Measurements from ENCODE around the gene KIRREL3.

Gene KIRREL3

DNA sequence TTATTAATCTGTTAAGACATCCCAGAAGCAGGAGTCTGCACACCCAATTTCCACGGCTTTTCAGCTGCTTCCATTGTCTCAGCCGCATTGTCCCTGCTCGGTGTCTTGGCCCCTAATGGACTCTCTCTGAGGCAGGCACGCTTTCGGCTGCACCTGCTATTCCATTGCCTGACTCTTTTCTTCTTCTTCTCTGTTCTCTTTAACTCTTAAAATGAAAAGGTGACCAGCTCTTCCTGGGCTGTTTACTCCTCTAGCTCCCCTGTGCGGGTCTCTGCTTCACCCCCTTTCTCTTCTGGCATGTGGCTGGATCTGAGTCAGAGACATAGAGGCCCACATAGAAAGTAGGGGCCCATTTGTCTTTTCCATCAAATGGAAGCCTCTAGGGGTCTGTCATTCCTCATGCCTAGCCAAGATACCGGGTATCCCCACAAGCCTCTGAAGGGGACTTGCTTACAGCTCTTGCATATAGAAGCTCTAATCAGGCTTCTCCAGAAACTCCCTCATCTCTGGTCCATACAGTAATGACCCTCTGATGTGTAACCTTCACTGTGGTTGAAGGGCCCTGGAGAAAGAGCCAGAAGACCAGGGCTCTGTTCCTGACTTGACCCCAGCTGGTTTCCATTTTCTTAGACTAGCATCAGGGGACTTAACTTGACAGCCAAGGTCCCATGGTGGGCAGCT lies 401.2 kb downstream of the KIRREL3 start:
- DNase-seq (ENCODE audit: low read depth): no peak

DNA sequence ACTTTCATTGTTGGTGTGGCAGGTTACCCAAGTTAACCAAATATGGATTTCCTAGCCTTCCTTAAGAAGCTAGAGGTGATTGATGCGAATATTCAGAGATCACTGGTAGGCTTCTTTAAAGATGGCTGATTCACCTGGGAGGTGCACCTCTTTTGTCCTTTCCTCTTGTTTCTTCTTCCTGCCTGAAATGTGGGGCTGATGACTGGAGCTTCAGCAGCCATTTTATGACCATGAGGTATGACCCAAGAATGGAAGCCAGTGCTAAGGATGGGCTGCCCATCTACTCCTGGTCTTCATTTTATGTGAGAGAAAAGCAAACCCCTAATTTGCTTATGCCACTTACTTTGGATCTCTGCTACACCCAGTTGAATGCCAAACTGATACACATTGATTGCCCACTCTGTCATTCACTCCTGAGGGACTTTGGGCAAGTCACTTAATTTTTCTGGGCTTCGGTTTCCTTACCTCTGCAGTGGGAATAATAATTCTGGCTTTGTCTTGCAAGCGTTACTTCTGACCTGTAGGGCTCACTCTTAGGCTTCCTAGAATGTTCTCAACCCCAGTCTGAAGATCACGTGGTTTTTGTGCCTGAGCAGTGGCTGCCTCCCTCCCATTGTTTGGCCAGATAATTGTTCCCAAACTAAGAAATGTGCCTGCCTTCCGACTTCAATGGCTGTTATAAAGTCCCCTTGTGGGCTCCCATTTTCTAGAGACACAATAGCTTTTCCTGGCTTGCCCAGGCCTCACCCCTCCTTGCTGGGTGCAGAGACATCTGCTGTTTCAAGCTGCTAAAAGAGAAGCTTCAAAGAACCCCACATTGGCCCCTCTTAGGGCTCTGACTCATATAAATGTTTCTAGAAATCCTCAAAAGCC lies 402.0 kb downstream of the KIRREL3 start:
- no peak for DNase-seq (ENCODE audit: low read depth)

DNA sequence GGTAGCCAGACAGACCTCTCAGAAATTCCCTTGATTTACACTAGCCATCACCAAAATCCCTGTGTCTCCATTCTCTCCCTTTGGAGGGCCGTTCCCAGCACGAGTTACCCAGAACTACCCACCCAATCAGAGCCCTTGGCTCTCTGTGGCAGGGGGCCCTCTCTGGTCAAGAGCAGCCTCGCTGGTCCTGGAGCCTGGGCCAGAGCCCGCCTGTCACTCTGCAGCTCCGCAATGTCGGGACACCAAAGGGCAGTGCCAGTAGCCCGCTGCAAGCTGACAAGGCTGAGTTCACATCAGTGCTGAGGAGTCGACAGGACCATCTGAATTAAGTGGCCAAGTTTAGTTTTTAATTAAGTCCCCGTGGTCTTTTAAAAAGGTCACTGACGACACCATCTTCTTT lies 403.5 kb downstream of the KIRREL3 start:
- no peak for DNase-seq (ENCODE audit: low read depth)

DNA sequence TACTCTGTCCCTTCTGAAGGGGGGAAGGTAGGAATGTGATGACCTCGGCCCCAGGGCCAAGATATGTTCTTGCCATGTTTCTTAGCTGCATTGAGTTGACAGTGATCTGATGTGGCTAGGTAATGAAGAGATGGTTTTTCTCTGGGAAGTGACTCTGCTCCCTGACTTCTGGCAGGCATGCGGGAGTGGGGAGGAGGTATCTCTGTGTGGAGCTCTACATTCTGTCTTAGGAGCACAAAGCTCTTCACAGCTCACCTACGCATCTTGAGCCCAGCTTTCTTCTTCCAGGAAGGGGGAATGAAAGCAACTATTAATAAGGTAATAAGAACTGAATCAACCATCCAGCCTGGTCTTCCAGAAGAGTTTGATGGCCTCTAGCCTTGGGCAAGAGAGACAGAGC lies 404.1 kb downstream of the KIRREL3 start:
- DNase-seq (ENCODE audit: low read depth): no peak

DNA sequence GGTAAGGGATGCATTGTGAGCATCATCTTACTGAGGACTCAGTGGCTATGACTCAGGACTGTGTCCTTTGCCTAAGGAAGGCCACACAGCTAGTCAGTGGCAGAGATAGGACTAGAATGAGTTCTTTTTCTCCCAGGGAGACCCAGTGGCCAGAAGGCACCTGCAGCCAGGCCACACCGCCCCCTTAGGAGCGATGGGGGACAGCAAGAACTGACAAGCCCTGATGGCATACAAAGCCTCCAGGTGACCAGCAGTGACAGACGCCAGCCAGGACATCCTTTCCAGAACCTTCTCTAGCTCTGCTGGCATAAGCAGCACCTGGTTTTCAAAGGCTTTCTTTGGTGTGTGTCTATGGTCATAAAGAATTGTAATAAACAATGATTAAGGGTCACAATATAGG lies 405.0 kb downstream of the KIRREL3 start:
- no peak for DNase-seq (ENCODE audit: low read depth)

DNA sequence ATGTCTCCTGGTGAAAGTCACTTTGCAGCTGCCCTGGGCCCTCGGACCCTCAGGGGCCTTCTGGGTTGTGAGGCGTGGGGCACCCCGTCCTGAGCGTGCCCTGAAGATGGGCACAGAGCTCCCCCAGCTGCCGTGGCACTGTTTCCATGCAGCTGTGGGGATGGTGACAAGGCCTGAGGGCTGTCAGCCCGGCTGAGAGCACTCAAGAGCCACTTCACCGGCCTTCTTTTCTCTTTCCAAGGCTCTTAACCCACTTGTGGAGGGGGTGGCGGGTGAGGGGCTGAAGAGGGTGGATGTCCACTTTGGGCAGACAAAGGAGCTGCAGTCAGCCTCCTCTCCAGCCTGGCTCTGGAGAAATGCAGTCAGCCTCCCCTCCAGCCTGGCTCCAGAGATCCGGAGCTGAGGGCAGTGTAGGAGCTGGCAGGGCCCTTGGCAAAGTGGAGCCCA lies 405.6 kb downstream of the KIRREL3 start:
- DNase-seq (ENCODE audit: low read depth): no peak

DNA sequence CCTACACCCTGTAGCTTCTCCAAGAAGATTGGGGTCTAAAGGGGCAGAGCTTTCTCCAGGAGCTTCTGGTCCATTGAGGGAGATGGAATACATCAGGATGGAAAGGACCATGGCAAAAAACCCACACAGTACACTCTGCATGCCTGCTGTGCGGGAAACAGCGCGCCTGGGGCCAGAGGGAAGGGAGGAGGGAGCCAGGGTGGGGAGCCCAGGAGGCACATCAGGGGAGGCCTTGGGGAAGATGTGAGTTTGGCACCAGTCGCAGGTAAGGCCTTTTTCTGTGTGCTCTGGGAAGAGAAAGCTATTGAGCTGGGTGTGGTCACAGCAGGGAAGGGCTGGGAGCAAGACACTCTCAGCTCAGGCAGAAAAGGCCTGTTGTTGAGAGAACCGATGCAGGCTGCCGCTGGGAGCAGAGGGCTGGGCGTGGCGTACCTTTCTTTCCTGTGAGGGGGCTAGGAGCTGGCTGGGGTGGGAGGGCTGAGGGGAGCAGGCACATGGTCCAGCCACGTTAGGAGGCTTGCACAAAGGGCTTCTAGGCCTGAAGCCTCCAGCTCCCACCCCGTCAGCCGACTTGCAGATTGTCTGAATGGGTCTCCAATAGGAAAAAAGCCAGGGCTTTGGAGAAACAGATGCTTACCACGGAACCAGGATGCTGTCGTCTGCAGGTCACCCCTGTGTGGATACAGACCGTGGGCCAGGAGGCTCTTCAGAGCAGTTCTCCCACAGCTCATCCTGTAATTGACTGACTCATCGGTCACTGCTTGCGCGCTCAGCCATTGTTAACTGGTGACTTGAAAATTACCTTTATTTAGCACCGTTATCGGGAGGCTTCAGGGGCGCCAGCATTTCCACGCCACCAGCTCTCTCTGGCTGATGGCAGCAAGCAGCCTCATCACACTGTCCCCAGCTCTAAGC lies 407.8 kb downstream of the KIRREL3 start:
- no peak for DNase-seq (ENCODE audit: low read depth)

DNA sequence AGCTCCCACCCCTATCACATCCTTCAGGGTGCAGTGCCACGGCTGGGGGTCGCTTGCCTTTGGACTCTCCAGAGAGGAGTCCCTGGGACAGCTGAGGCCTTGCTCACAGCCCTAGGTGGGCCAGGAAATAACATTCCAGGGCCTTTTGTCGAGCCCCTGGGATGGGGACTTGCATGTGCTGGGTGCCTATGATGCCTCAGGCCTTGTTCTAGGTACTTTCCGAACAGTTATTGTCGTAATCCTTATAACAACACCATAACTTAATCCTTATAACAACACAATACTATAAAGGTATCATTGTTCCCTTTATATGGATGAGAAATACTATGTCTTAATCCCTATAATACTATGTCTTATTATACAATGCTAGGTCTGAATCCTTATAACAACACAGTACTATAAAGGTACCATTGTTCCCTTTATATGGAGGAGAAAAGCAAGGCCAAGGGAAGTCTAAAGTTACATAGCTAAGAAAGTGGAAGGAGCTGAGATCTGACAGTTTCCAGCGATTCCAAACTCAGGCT lies 408.5 kb downstream of the KIRREL3 start:
- no peak for DNase-seq (ENCODE audit: low read depth)

DNA sequence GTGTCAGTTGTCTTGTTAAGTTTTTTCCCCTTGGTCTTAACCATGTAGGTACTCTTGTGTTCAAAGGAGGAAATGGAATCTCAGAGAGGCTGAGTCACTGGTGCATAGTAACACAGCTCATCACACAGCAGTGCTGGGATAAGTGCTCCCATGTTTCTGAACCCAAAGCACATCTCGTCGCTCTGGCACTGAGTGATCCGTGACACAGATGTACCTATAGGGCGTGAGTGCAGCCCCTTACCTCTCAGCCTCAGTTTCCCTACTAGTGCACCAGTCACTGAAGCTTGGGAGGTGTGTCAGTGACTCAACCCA lies 411.1 kb downstream of the KIRREL3 start:
- DNase-seq (ENCODE audit: low read depth): no peak

DNA sequence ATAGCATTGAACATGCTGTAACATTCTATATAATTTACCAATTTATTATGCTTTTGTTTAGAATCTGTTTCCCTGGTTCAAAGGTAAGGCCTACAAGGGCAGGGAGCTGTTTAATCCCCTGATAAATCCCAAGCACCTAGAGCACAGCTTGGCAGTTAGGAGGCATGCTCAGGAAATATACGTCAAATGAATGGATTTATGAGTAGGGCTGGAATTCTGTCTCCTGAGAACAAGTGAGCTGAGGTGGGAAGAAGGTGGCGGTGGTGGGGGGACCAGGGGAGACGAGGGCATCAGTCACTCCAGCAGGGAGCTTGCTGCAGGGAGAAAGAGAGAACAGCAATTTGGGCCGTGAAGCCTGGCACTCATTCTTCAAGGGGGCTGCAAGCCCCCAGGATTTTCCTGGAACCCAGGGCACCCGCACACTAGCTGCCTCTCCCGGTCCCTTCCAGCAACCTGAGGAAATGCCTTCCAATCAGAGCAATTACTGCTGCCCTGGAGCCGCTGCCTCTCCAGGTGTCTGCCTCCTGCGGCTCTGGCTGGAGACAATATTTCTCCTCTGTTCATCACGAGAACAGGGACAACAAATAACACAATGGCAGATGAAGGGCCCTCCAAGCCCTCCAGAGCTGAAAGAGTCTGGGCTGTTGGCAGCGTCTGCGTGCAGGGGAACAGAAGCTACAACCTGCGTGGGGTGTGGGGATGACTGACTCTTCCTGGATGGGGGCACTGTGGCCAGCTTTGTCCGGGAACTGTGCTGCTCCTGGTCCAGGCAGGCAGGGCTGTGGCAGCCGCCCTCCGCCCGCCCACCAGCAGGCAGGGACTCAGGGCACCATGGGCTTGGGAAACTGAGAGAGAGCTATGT lies 411.7 kb downstream of the KIRREL3 start:
- DNase-seq (ENCODE audit: low read depth): no peak

DNA sequence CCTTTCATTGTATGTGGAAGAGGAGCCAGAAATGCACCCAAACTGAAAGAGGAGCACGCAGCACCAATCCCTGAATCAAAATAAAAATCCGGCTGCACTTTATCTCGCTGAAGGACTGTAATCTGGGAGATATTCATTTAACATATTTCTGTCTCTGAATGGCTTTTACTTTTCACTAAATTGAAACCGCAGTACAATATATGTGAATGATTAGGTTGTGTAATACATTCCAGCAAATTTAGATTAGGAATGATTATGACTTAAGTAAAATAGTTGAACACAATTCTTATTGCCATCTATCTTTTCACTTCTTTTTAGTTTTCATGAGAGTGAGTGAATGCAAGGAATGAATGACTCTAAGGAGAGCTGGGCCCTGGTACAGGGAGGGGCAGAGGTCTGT lies 413.0 kb downstream of the KIRREL3 start:
- DNase-seq (ENCODE audit: low read depth): no peak

DNA sequence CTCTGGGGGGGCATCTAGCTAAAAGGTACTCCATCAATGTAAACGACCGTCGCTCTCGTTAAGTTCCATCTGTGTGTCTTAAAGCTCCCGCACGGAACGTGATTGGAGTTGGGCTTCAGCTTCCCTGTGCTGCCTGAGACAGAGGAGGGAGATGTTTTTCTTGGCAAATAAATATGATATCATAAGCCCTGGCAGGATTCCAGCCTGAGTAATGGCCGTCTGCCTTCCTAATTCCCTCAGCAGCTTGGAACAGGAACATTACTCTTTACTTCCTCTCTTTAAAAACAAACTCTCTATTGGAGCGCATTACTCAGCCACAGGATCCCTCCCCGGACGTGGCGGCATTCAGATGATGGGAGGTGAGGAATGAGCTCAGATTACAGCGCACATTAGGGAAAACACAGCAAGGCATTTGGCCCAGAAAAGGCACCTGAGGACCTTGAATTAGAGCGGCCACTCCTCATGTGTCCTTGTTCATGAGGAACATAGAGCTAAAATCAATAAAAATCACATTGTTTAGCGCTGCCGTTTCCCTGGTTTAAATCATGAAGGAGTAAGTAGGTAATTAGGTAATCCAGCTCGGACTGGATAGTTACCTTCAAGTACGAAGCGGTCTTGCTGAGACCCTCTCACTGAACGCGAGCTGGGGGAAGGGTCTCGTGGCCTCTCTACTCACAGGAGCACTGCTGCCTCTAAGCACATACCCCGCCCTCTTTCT lies 414.6 kb downstream of the KIRREL3 start:
- DNase-seq (ENCODE audit: low read depth): no peak

DNA sequence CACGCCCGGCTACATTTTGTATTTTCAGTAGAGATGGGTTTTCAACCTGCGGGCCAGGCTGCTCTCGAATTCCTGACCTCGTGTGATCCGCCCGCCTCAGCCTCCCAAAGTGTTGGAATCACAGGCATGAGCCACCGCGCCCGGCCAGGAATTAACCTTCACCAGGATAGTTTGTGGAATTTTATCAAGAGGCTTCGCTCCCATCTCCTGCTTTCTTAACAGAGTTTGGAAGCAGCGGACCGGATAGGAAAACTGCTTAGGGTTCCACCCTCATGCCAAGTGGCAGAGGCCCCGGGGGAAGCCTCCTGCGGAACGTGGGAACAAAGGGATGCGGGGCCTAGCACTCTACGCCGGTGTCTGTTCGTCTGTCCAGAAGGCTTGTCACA lies 415.2 kb downstream of the KIRREL3 start:
- no peak for DNase-seq (ENCODE audit: low read depth)

DNA sequence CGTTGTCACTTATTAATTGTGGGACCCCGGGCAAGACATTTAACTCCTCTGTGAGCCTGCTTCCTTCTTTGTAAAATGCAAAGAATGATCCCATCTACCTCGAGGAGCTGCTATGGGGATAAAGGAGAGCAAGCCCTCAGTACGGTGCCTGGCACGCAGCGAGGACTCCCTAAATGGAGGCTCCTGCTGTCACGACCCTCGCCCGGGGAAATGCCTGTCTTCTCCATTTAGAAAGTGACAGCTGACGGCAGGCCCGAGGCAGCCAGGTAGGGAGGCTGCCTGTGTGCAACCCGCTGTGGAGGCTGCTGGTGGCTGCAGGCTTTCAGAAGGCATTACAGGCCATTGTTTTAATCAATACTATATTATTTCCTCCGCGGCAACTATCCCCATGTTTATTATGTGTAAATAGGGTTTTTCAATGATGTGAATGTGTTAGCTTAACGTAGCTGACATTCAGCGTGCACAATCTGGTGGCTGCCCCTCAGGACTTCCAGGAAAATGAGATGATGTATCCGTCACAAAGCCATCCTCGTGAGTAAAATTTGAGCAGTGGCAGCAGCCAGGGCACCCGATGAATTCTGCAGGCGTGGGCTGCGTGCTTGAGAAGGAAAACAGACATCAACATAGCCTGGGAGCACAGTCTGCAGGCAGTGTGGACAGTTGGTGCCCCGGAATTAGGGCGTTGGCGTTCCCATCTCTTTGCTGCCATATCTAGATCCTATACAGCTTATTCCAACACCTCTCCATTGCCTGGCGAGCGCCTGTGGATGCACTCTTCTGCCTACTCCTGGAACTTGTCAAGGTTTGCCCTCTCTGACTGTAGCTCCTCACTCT lies 416.8 kb downstream of the KIRREL3 start:
- no peak for DNase-seq (ENCODE audit: low read depth)

DNA sequence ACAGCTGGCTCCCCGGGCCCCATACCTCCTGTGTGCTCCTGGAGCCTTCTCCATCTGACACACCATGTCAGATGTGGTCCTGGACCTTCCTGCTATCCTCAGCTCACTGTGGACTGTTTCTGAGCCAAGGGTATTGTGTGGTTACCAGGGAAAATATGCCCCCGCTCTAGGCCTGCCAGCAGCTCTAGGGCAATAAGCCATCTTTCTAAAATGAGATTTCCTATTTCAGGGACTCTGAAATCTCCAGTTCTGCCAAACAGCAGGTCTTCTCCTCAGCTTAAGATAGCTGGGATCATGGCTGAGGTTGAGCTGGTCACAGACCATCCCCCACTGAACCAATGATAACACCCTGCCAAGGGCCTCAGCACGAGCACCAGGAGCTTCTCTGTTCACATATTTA lies 417.5 kb downstream of the KIRREL3 start:
- no peak for DNase-seq (ENCODE audit: low read depth)

DNA sequence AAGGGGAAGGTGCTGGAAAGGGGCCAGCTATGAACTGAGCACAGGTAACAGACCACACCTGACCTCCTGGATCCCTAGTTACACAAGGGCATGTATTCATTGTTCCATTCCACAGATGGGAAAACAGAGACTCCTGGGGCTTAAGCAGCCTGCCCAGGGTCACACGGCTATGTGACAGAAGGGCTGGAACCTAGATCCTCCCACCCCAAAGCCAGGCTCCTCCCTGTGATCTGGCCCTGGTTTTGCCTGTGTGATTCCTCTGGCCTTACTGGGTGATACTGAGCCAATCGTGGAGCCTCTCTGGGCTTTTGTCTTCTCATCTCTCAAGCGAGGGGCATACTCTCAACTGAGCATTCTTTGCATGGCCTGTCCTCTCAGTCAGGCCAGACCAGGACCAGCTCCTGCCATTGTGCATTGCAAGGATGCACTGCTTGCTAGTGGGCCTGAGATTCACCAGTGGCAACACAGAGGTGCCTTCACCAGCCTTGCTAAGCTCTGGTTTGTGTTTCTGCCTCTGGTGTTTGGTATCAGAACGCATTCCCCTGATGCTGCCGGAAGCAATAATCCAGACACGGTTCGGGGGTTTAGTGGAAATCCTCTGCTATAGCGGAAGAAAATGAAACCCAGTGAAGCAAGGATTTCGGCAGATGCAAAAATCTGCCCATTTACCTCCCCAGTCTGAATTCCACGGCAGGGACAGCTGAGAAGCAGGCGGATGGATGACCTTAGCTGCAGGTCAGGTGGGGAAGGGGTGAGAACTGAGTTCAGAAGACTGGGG lies 418.5 kb downstream of the KIRREL3 start:
- no peak for DNase-seq (ENCODE audit: low read depth)

DNA sequence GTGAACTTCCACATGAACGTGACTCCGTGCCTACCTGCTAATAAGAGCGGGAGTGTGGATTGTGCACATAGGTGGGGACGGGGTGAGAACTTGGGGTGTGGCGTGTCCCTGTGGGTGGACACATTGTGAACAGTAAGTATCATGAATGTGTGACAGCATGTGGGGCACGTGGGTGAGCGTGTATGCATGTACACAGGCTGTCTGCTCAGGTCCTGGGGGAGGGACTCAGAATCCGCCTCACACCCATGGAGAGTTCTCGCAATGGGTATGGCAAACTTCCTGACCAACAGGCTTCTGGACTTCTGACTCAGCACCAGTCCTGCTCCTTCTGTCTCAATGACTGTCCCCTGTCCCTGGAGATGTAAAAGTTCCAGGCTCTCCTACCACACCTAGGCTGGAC lies 422.1 kb downstream of the KIRREL3 start:
- DNase-seq (ENCODE audit: low read depth): no peak

DNA sequence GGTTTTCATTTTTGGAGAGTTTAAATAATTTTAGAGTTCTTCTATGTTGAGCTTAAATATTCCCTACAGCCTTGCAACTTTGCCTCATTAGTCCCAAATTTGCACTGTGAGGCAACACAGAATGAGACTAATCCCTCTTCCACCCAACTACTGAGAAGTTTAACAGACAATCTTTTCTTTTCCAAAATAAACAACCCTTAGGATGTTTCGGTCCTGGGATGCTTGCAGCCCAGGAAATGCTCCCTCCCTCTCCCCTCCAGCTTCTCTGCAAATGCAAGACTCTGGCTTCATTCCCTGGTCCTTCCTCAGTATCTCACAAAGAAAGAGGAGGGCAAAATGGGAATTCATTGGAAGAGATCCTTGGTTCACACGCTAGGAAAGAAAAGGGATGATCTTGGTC lies 422.5 kb downstream of the KIRREL3 start:
- no peak for DNase-seq (ENCODE audit: low read depth)

DNA sequence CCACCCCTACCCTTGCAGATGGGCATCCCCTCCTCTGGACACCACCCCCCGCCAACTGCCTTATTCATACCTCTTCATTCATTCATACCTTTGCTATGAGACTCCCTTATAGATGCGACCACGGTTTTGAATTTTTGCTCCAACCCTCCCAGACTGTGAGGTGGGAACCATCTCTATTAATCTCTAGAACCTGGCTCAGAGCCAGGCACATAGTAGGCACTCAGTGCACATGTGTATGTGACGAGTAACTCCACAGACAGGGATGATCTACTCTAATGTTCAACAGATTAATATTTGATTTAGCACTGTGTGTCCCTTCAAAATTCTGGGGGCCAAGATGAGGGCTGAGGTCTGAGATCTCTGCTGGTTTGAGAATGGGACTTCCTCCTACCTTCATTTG lies 424.7 kb downstream of the KIRREL3 start:
- no peak for DNase-seq (ENCODE audit: low read depth)
